Measurements from ENCODE around the gene NINL.

NINL gene

DNA sequence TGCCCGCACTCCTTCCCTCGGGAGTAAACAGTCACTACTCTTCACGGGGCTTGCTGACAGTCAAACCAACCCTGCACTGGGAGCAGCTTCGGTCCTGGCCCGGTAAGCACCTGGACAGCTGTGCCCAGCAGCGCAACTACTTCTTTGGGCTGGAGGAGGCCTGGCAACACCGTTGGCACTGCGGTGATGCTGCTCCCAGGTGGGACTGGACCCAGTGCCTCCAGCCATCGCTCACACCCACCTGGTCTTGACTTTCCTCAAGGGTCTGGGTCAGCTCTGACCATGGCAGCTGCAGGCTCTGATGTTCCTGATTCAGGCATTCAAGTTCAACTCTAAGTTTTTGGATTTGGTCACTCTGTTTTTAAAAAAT is 124.1 kb downstream of the NINL start:
- no peak for TF ChIP-seq CTCF (IDR thresholded peaks at IDR 0.05)

DNA sequence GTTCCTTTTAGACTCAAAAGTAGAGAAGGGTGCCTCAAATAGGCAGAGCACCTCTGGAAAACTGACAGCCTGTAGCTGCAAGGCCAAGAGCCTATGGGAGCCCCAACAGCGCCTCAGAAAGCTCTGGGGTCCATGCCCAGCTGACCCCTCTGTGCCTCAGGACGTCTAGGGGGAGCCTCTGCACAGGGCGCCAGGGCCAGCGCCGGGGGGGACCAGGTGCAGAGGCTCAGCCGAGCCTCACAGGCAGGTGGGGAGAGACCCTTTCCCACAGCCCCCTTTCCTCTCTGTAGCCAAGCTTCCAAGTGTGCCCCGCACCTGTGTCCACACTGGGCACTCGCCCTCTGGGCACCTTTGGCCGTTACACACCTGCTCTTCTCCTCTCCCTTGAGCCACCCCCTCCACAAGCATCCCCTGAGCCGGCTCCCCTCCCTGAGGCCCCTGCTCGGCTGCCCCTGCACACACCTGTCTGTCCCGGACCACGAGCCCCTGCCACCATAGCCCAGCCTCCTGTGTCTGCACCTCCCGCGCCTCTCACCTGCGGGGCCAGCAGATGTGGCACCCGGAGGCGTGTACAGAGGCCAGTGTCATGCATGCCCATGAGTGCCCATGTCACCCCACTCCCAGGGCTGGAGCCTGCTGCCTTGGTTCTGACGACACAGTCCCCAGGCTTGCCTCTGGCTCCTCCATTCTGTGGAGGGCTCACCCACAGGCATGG is 124.6 kb downstream of the NINL start:
- no peak for TF ChIP-seq CTCF (IDR thresholded peaks at IDR 0.05)

DNA sequence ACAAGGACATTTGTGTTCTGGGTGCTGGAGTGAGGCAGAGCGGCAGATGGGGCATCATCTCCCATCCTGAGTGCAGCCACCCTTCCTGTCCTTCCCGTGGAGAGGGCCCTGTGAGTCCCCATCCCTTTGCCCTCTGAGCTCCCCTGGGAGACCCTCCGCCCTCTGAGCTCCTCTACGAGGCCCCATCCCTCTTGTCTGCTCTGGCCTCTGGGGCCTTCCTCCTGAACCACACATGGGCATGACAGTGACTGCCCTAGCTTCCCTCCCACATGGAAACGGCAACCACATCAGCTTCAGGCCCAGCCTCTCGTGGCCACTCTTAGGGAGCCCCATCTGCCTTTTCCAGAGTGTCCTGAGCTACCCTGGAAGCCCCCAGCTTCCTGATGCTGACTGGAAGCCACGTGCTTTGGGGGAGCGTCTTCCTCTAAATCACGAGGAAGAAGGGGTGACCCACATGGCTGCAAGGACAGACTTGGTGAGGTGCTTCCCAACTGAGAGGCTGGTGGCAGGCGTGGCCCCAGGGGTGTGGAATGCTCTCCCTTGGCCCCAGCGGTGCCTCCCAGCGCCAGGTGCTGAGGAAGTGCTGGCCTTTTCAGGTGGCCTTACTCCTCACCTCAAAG is 125.3 kb downstream of the NINL start:
- no peak for TF ChIP-seq CTCF (IDR thresholded peaks at IDR 0.05)

GRCh38 chr20:25459111-25459830 is 126.1 kb downstream of the NINL start:
- no peak for TF ChIP-seq CTCF (IDR thresholded peaks at IDR 0.05)

GRCh38 chr20:25457886-25458680 is 127.2 kb downstream of the NINL start:
- no peak for TF ChIP-seq CTCF (IDR thresholded peaks at IDR 0.05)

- TF ChIP-seq CTCF (IDR thresholded peaks at IDR 0.05): no peak
Observed at GRCh38 chr20:25454153-25454900, 131.0 kb downstream of the NINL start.
